Measurements from ENCODE around the gene PAX3.

PAX3 gene

DNA sequence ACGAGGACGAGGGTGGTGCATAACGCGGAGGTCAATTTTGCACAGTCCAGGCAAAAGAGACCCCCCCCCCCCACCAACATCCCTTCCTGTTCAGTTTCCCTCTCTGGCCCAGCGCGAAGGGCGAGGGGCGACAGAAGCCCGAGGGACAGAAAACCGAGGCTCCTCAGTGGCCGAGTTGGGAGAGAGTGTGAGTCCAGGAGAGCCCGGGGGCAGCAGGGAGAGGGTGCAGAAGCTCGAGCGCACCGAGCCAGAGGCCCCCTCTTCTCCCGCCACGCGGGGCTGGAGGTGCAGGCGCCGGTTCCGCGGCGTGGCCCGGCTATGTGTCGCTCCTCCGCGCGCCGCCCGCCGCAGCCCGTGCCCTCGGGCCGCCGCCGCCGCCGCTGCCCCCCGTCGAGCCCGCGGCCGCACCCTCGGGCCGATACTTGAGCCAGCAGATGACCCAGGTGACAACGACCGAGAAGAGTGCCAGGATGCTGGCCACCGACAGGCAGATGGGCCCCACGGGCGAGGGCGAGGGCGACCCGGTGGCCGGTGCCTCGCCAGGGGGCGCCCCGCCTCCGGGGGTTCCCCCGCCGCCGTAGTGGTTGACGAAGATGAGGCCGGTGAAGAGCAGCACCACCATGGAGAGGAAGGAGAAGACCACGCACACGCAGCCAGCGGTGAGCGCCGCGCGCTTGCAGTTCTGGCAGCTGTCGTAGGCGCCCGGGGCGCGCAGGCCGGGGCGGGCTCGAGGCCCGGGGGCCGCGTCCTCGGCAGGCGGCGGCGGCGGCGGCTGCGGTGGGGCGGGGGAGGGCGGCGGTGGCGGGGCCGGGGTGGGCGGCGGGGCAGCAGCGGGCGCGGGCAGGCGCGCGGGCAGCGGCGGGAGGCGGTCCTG lies 20.2 kb upstream of the PAX3 start:
- peaks cover 46% of the 10 kb centered on the region for H3K27me3 ChIP-seq (ENCODE audit: low read depth)
- in situ Hi-C loops (cut with MboI; ENCODE audit: low sequenced_read_pairs): loop anchor here (25.0 kb wide), 2 partner anchors 243 to 257 kb away; no protein-coding TSS in a partner anchor

GRCh38 chr2:222318026-222318711 lies 19.4 kb upstream of the PAX3 start:
- H3K4me1 ChIP-seq: no peaks in the 10 kb centered on the region; the same call in 1 of the 2 replicates
- no peaks in the 10 kb centered on the region for H3K36me3 ChIP-seq (replicated peaks)
- peak overlapping the region; percentile 23 for H3K4me3 ChIP-seq
- no peaks in the 10 kb centered on the region for H3K9me3 ChIP-seq
- peaks cover 51% of the 10 kb centered on the region for H3K27me3 ChIP-seq (ENCODE audit: low read depth)
- DNase-seq (ENCODE audit: low spot score in 2 of 2): peak; percentile 45 to 75
- in situ Hi-C loops (cut with MboI; ENCODE audit: low sequenced_read_pairs): loop anchor here (25.0 kb wide), 2 partner anchors 244 to 256 kb away; no protein-coding TSS in a partner anchor

More for the DNA sequence above, 20.2 kb upstream of the PAX3 start:
- DNase-seq (ENCODE audit: low spot score in 2 of 2): peak; percentile 21 to 52
- Histone ChIP-seq H3K9me3 (no peaks in the 10 kb centered on the region), H3K4me1 (no peaks in the 10 kb centered on the region; the same call in 1 of the 2 replicates), H3K36me3 (replicated peaks) (no peaks in the 10 kb centered on the region), H3K4me3 (peak overlapping the region; percentile 23)

DNA sequence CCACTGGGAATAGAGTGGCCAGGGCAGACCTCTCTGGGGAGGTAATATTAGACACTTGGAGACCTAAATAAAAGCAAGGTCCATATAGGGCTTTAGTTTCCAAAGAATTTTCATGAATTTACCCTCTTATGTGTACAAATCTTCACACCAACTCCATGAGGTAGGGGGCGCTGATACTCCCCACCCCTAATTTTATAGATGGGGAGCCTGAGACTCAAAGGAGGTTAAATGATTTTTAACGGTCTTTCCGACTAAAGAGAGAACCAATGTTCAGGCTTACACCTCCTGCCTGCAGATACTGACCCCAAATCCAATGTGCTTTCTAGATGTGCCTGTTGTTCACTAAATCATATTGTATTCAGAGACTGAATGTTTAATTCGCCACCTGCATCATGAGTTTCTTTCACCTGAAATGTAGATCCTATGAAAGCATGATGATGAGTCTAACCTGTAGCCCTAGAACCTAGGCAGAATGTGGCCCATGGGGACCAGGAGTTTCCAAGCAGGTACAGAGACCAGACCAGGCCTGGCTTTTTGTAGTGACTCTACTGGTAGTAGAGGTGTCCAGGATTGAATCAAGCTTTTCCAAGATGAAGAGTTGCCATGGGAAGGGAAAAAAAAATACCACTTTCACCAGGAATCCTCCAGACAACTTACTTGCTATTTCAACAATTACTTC lies 16.8 kb upstream of the PAX3 start:
- in situ Hi-C loops (cut with MboI; ENCODE audit: low sequenced_read_pairs): loop anchor here (25.0 kb wide), 2 partner anchors 247 to 253 kb away; no protein-coding TSS in a partner anchor
- Histone ChIP-seq H3K4me1 (no peaks in the 10 kb centered on the region; the same call in 1 of the 2 replicates), H3K4me3 (no peak overlapping the region), H3K9me3 (no peaks in the 10 kb centered on the region), H3K27me3 (ENCODE audit: low read depth) (peaks cover 61% of the 10 kb centered on the region), H3K36me3 (replicated peaks) (no peaks in the 10 kb centered on the region)
- peak in 1 of 2 experiments; percentile 28 for DNase-seq (ENCODE audit: low spot score in 2 of 2)

DNA sequence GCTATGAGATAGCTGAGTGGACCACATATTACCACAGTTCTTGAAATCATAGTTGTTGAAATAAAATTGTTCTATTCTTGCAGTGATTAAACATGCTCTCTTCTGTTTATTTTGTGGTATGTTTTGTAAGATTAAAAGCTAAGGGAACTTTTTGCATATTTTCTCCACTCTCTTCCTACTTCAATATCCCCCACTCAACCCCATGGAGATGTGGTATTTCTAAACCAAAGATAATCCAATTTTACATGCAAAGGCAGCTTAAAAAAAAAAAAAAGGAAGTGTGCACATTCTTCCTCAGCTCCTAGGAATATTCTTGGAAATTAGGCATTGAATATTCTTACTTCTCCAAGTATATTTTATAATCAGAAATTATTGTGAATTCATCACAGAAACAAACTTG lies 15.0 kb upstream of the PAX3 start:
- Histone ChIP-seq H3K36me3 (replicated peaks) (no peaks in the 10 kb centered on the region), H3K4me1 (no peaks in the 10 kb centered on the region; the same call in 1 of the 2 replicates), H3K9me3 (no peaks in the 10 kb centered on the region), H3K27me3 (ENCODE audit: low read depth) (peaks cover 66% of the 10 kb centered on the region), H3K4me3 (no peak overlapping the region)
- DNase-seq (ENCODE audit: low spot score in 2 of 2): no peak
- in situ Hi-C loops (cut with MboI; ENCODE audit: low sequenced_read_pairs): loop anchor here (25.0 kb wide), 2 partner anchors 248 to 252 kb away; no protein-coding TSS in a partner anchor

DNA sequence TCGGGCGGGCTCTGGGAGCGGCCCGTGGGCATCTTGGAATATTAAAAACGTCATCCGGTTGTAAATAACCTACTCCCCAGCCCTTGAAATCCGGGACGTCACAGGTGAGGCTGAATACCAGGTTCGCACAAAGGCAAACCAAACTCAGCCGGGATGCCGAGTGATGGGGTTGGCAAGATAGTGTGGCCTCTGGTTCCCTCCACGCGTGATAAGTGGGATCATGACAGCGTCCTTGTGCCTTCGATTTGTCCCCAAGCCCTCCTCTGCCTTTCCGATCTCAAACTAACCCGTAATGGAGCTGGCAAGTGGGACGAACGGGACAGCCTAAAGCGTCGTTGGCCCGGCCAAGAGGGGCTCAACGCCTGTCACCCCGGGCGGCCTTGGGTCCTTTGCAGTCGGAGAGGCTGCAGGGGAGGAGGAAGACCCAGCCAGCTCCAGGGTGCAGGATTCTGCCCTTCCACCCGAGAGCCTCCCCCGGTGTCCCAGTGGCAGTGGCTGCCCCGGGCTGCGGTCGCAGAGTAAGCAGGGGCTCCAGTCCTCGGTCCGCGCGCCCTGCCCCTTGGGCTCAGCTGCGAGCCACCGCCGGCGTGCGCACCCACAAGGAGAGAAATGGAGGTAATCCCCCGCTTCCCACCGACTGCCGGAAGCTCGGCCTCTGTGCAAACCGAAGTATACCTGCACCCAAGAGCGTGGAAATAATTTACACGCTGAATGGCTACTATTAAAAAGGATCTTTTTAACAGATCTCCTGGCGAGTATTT lies 13.4 kb upstream of the PAX3 start:
- Histone ChIP-seq H3K9me3 (no peaks in the 10 kb centered on the region), H3K4me3 (no peak overlapping the region), H3K27me3 (ENCODE audit: low read depth) (peaks cover 59% of the 10 kb centered on the region), H3K36me3 (replicated peaks) (no peaks in the 10 kb centered on the region), H3K4me1 (no peaks in the 10 kb centered on the region)
- in situ Hi-C loops (cut with MboI; ENCODE audit: low sequenced_read_pairs): loop anchor here (25.0 kb wide), 2 partner anchors 250 kb away; no protein-coding TSS in a partner anchor
- no peak for DNase-seq (ENCODE audit: low spot score in 2 of 2)

- in situ Hi-C loops (cut with MboI; ENCODE audit: low sequenced_read_pairs): loop anchor here (25.0 kb wide), 2 partner anchors 249 to 251 kb away; no protein-coding TSS in a partner anchor
- H3K36me3 ChIP-seq (replicated peaks): no peaks in the 10 kb centered on the region
- no peak for DNase-seq (ENCODE audit: low spot score in 2 of 2)
- no peaks in the 10 kb centered on the region for H3K4me1 ChIP-seq
- H3K27me3 ChIP-seq (ENCODE audit: low read depth): peaks cover 56% of the 10 kb centered on the region
- no peak overlapping the region for H3K4me3 ChIP-seq
- H3K9me3 ChIP-seq: no peaks in the 10 kb centered on the region
Observed at GRCh38 chr2:222311319-222311977, 12.7 kb upstream of the PAX3 start.

DNA sequence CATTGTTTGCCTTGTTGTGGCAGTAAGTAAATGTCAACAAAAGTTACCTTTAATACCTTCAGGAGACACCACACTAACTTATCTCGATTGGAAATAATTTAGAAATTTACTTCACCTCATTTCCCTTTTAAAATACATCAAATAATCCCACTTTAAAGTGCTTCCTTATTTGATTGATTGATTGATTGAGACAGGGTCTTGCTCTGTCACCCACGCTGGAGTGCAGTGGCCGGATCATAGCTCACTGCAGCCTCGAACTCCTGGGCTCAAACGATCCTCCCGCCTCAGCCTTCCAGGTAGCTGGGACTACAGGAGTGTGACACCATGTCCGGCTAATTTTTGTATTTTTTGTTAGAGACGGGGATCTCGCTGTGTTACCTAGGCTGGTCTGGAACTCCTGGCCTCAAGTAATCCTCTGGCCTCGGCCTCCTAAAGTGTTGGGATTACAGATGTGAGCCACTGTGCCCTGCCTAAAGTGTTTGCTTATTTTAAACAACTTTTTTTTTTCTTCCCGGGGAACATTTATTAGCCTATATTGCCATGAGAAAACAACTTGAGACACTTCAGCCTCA lies 12.0 kb upstream of the PAX3 start:
- Histone ChIP-seq H3K4me3 (no peak overlapping the region), H3K9me3 (no peaks in the 10 kb centered on the region), H3K27me3 (ENCODE audit: low read depth) (peaks cover 51% of the 10 kb centered on the region), H3K36me3 (replicated peaks) (no peaks in the 10 kb centered on the region), H3K4me1 (no peaks in the 10 kb centered on the region)
- DNase-seq (ENCODE audit: low spot score in 2 of 2): no peak
- in situ Hi-C loops (cut with MboI; ENCODE audit: low sequenced_read_pairs): loop anchor here (25.0 kb wide), 2 partner anchors 249 to 251 kb away; no protein-coding TSS in a partner anchor

- Histone ChIP-seq H3K36me3 (replicated peaks) (no peaks in the 10 kb centered on the region), H3K9me3 (no peaks in the 10 kb centered on the region), H3K27me3 (ENCODE audit: low read depth) (peaks cover 60% of the 10 kb centered on the region), H3K4me3 (no peak overlapping the region), H3K4me1 (no peaks in the 10 kb centered on the region)
- in situ Hi-C loops (cut with MboI; ENCODE audit: low sequenced_read_pairs): loop anchor here (25.0 kb wide), 2 partner anchors 247 to 253 kb away; no protein-coding TSS in a partner anchor
- DNase-seq (ENCODE audit: low spot score in 2 of 2): no peak
Observed at GRCh38 chr2:222309766-222310165, 11.0 kb upstream of the PAX3 start.

DNA sequence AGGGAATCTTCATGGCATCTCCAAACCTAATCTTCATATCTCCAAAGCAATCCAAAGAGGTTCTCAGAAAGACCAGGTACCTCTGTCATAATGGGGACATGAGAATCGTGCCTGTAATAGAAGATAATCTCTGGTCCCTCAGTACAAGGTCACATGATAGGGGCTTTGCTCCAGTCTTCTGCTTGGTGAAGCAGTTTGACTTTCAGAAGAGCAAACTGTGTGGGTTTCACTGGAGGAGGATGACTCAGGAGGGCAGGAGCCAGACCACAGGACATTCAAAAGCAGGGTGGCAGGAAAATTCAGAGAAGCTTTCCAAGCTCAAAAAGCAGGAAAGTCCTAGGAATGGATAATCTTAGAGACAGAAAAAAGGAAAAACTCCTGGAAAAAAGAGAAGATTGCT lies 10.6 kb upstream of the PAX3 start:
- in situ Hi-C loops (cut with MboI; ENCODE audit: low sequenced_read_pairs): loop anchor here (25.0 kb wide), 2 partner anchors 247 to 253 kb away; no protein-coding TSS in a partner anchor
- Histone ChIP-seq H3K4me3 (no peak overlapping the region), H3K4me1 (no peaks in the 10 kb centered on the region), H3K36me3 (replicated peaks) (no peaks in the 10 kb centered on the region), H3K27me3 (ENCODE audit: low read depth) (peaks cover 58% of the 10 kb centered on the region), H3K9me3 (no peaks in the 10 kb centered on the region)
- no peak for DNase-seq (ENCODE audit: low spot score in 2 of 2)

GRCh38 chr2:222307978-222308730 lies 9.4 kb upstream of the PAX3 start:
- Histone ChIP-seq H3K4me1 (no peaks in the 10 kb centered on the region), H3K27me3 (ENCODE audit: low read depth) (peaks cover 48% of the 10 kb centered on the region), H3K9me3 (no peaks in the 10 kb centered on the region), H3K4me3 (no peak overlapping the region), H3K36me3 (replicated peaks) (no peaks in the 10 kb centered on the region)
- in situ Hi-C loops (cut with MboI; ENCODE audit: low sequenced_read_pairs): loop anchor here (25.0 kb wide), 2 partner anchors 246 to 254 kb away; no protein-coding TSS in a partner anchor
- no peak for DNase-seq (ENCODE audit: low spot score in 2 of 2)

GRCh38 chr2:222307143-222307756 lies 8.5 kb upstream of the PAX3 start:
- in situ Hi-C loops (cut with MboI; ENCODE audit: low sequenced_read_pairs): loop anchor here (25.0 kb wide), 2 partner anchors 245 to 255 kb away; no protein-coding TSS in a partner anchor
- Histone ChIP-seq H3K27me3 (ENCODE audit: low read depth) (peaks cover 38% of the 10 kb centered on the region), H3K4me1 (no peaks in the 10 kb centered on the region), H3K36me3 (replicated peaks) (no peaks in the 10 kb centered on the region), H3K9me3 (no peaks in the 10 kb centered on the region), H3K4me3 (no peak overlapping the region)
- DNase-seq (ENCODE audit: low spot score in 2 of 2): no peak

All from HAP-1 (cell line).